Effector CD4-positive, alpha-beta T cell (primary cell): ENCODE results near the gene EMP3.
A peak's percentile ranks its signal among the peaks of the same experiment; 100 is the strongest.
"Not testable (repeated sequence)": the region's sequence is repeated elsewhere in the genome, so short reads cannot be mapped to it uniquely, and the experiment has no call there.

Source experiments
- DNase-seq: peaks from one replicate; pipeline ENCODE4 v3.0.0-alpha.2; 2020
- total RNA-seq: gene quantifications from one replicate; lab custom pipeline; 2026; lab: John Stamatoyannopoulos, UW

EMP3 gene, protein sequence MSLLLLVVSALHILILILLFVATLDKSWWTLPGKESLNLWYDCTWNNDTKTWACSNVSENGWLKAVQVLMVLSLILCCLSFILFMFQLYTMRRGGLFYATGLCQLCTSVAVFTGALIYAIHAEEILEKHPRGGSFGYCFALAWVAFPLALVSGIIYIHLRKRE
- 92.1 reads per million, percentile 81 among the genes with 10 or more reads in this experiment for total RNA-seq

DNA sequence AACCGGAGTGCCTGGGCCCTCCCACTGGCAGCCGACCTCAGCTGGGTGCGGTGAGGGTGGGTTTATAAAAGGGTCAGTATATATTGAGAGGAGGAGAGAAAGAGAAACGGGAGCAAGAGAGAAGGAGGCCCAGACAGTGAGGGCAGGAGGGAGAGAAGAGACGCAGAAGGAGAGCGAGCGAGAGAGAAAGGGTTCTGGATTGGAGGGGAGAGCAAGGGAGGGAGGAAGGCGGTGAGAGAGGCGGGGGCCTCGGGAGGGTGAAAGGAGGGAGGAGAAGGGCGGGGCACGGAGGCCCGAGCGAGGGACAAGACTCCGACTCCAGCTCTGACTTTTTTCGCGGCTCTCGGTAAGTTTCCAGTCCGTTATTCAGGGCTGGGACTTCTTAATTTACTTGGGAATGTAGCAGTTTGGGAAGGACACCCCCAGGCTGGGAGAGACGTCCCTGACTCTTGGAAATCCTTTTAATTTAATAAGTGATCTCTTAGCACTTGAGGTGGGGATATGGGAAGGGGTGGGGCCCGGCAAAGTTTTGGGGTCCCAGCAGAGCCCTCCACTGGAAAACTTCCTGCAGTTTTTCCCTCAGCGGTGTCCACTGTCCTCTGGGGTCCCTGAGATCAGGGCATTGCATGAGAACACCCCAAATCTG, at the start of gene EMP3:
Gene EMP3 (plus strand): TSS at position 288 of the 646 bp plus-strand sequence. CDS start 1,293 bp downstream, outside the sequence.
- DNase-seq, result peak; percentile 76

DNA sequence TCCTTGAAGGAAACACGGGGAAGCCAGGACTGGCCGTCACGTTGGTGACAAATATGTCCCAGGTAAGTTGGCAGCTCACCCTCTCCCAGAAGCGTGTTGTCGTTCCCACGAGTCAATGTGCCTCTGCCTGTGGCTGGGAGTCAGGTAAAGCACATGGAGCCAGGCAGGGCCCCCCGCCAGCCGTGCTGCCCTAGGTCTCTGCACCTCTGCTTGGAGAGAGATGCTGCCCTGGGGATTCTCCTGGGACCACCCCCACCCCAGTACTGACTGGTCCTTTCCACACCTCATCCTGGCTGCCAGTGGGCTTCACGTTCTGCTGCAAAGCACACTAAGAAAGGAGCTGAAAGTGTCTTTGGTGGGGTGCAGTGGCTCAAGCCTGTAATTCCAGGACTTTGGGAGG, 45.6 kb upstream of the EMP3 start:
- DNase-seq, result no peak

DNA sequence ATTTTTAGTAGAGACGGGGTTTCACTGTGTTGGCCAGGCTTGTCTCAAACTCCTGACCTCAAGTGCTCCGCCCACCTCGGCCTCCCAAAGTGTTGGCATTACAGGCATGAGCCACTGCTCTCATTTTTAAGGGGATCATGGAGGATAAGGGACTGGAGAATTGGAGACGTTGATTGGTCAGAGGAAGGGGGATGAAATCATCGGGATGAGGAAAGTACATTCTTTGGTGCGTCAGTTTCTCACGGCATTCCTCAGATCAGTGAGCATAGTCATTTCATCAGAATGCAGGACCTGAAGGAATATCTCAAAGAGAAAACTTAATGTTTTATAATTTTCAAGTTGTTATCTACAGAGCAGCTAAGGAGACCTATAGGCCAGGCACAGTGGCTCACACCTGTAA, 41.4 kb upstream of the EMP3 start:
- DNase-seq, result no peak

DNA sequence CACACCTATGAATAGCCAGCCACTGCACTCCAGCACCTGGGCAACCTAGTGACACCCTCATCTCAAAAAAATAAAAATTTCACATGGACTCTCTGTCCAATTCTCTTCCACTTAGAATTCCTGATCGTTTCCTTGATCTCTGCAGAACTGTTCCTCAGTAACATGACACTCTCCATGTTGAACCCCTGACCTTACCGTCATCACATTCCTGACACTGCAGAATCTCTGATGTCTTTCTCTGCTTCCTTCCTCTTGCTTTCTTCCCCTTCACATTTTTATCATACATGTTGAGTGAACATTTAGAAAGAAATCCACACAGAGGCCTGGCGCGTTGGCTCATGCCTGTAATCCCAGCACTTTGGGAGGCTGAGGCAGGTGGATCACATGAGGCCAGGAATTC, 40.5 kb upstream of the EMP3 start:
- DNase-seq, result no peak

DNA sequence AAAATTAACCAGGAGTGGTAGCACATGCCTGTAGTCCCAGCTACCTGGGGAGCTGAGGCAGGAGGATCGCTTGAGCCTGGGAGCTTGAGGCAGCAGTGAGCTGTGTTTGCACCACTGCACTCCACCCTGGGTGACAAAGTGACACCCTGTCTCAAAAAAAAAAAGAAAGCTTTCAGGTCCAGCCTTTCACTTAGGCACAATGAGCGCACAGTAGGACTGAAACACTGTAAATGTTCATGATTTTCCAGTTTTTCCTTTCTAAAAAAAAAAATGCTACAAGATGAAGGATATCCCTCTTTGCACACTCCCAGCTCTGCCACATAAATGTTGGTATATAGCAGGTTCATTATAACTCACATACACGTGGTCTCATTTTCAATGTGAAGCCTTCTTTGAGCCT, 37.6 kb upstream of the EMP3 start:
- DNase-seq, result no peak

DNA sequence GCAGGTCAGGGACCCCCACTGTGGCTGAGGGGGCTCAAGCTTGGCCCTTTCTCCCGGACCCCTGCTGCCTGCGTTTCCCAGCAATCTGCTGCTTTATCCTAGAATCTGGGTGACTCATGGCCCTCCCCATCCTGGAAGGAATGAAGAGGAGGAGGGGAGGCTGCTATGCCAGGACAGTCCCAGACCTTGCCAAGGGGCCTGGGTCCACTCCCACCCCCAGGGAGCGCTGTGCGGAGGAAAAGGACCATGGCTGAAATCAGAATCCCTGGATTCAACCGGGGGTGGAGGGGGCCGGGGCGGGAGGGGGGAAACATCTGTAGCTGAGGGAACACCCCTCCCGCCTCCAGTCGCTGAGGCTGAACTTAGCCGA, 35.0 kb upstream of the EMP3 start:
- no peak for DNase-seq

DNA sequence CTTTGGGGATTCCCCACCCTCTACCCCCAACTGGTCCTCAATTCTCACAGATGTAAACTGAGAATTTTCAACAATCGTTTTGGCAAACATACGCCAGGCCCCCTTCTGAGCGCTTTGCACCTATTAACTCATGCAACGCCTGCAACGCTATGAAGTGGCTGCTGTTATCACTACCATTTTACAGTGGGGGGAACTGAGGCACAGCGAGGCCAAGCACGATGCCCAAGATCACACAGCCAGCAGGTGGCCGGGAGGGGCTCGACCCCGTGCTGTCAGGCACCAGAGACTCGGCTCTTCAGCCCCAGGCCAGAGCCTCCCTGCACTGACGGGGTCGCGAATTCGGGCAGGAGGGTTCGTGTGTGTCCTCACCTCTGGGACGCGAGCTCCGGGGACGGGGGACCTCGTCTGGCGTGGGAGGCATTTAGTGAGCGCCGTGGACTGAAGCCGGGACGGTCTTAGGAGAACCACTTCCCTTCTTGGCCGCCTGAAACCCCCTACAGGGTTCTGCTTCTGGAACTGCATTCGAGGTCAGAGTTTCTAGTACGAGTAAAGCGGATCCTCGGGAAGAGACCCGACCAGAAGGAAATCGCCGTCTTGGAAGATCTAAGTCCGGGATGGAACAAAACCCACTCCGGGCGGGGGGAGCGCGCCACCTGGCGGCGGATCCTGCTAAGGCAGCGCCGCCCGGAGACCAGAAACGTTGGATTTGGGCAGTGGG, 34.4 kb upstream of the EMP3 start:
- peak; percentile 62 for DNase-seq

DNA sequence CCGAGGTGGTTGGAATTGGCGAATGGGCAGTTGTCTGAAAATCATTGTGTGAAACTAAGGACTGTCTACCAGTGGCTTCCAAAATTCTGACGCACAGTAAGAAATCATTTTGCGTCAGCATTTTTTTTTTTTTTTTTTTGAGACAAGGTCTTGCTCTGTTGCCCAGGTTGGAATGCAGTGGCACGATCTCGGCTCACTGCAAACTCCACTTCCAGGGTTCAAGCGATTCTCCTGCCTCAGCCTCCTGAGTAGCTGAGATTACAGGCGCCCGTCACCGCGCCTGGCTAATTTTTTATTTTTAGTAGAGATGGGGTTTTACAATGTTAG, 33.9 kb upstream of the EMP3 start:
- not testable (repeated sequence) for DNase-seq

DNA sequence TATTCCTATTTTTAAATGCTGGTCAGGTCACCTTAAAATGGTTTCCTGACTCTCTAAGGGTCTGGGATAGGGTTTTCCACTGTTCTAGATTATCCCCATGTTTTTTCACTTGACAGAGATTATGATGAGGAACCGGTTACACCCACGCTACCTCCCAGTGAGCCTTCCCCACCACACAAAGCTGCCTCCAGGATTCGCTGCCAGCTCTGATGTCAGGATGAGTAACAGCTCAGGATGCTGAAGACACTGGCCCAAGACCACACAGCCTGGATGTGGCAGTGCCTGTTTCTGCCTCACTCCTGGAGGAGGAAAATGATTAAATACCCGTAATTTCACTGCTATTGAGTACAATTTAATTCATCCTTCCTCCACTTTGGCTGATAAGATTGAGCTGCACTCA, 32.6 kb upstream of the EMP3 start:
- DNase-seq, result no peak

DNA sequence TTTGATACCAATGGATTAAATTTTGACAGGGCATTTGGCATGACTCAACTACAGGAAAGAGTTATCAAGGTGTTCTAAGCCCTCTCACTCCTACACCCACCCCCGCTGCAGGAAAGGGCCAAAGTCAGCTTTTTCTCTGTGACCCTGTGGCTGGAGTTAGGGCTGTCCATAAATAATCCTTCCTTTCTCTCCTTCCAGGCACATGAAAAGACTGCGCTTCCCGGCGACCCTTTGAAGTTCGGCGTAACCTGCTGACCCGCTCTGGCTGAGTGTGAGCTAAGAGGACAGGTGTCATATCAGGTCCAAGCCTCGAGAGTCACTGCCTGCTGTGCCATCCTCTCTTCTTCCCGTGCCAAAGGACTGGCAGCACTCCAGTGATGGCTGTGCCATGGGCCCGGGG, 29.9 kb upstream of the EMP3 start:
- DNase-seq, result no peak

DNA sequence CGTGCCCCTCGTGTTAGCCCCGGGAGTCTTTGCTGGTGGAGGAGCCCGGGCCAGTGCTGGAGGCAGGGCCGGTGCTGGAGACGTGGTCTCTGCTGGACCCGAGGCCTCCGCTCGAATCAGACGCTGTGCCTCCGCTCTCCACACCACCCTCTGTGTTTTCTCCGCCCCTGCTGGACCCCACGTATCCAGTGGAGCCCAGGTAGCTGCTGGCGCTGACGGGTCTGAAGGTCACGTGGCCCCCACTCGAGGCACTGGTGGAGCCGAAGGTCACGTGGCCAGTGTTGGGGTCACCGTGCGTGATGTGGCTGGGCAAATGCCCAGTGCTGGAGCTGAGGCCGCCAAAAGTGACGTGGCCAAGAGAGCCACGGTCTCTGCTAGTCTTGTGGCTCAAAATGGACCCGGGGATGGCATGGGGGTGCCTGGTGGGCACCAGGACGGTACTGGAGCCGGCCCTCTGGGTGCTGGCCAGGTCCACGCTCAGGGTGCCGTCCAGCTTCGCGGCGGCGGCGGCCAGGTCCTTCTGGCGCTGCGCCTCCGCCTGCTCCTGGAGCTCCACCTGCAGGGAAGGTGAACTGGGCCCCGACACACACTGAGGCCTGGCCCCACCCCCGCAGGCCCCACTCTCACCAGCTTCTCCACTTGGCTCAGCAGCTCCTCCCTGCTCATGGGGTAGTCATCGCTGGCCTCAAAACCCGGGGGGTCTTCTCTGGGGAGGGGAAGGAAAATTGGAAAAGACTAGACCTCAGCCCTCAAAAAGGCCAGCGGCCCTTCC, 28.2 kb upstream of the EMP3 start:
- no peak for DNase-seq

DNA sequence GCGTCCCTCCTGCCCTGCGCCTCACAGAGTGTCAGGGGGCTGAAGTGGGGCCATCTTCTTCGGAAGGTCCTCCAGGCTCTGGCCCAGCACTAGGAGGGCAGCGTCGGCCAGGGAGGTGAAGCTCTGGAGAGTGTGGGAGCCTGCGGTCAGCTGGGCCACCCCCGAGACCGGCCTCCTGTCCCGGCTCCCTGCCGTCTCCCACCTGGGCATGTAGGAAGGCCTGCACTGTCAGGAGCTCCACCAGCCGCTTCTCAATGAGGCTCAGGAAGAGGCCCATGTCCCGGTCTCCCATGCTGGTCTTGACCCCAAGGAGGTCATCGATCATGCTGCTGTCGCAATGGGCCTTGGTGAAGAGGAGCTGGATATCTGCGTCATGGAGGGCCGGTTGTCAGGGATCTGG, 27.4 kb upstream of the EMP3 start:
- no peak for DNase-seq

DNA sequence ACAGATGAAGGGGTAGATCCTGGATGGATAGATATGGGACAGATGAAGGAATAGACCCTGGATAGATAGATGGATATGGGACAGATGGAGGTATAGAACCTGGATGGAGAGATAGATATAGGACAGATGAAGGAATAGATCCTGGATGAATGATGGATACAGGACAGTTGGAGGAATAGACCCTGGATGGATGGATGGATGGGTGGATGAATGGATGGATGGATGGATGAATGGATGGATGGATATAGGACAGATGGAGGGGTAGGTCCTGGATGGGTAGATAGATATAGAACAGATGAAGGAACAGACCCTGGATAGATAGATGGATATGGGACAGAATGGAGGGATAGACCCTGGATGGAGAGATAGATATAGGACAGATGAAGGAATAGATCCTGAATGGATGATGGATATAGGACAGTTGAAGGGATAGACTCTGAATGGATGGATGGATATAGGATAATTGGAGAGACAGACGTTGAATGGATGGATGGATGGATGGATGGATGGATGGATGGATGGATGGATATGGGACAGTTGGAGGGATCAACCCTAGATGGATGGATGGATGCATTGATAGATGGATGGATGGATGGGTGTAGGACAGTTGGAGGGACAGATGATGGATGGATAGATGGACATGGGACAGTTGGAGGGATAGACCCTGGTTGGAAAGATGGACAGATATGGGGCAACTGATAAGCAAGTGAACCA, 23.3 kb upstream of the EMP3 start:
- no peak for DNase-seq

DNA sequence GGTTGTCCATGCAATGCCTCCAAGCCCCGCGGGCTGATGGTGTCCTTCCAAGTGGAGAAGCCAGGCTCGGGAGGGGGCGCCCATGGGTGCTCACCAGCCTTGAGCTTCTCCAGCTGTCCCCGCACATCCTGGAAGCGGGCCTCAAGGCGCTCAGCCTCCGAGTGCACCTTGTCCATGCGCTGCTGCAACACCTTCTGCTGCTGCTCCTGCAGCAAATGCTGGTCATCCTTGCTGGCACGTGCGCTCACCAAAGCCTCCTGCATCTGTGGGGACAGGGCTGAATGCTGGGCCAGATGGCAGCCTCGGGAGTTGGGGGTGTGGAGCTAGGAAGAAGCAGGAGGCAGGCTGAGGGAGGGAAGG, 22.8 kb upstream of the EMP3 start:
- DNase-seq, result no peak

DNA sequence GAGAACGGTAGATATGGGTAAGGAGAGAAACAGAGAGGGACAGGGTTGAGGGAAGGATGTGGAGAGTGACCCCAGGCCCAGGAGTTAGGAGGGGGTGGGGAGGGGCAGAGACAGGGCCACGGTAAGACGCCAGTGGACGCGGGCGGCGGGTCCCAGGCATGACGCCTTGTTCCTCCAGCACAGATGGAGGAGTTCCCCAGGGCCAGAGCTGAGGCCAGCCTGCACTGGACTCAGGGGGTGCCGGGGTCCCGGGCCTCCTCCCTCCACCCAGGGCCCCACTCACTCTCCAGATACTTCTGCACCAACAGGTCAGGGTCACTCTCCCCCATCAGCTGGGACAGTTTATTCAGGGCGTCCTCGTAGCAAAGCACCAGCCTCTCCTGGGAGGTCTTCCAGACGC, 22.0 kb upstream of the EMP3 start:
- DNase-seq, result no peak

DNA sequence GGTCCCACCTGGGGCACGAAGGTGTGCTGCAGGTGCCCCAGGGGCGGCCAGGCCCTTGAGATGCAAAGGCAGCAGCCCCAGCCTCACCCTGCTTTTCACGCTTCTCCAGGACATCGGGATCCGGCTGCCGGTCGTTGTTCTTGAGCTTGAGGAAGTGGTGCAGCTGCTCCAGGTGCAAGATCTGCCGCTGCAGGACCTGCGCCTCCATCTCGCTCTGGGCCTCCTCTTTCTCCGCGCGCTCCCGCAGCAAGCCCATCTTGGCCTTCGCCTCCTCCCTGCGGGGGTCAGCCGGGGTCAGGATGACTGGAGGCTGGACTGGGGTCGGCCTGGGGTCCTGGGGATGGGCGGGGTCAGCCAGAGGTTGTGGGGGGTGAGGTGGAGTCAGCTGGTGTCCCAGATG, 21.5 kb upstream of the EMP3 start:
- no peak for DNase-seq

DNA sequence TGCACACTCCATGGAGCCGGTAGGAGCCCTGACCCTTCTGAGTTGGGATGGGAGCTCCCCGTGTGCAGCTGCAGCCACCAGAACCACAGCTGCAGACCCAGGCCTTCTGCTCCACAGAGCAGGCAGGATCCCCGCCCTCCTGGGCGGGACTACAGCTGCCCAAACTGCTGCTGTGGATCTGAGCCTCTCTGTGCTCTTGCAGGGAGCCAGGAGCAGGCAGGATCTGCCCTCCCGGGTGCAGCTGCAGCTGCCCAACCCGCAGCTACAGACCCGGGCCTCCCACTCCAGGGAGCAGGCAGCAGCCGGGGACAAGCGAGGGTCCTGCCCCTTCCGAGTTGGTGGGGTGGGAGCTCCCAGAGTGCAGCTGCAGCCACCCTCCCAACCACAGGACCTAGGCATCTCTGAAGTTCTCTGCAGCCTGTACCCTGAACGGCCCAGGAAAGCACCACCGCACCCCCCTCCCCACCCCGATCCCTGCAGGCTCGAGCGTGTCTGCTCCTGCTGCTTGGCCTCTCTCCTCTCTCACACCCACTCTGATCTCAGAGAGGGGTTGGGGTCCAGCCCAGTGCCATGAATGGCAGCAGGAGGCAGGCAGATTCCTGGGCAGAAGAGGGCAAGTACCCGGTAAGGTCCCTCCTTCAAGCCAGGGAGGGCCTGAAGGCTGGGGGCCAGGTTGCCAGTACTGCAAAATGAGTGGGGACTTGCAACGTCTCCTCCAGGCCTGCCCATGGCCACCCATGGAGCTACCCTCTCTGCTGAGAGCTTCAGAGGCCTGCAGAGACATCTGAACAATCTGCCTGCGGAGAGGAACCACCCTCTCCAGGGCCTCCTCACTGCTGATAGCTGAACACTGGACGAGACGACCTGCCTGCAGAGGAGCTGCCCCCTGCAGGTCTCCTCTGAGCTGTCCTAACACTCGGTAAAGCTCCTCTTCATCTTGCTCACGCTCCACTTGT, 16.4 kb upstream of the EMP3 start:
- DNase-seq, result no peak

DNA sequence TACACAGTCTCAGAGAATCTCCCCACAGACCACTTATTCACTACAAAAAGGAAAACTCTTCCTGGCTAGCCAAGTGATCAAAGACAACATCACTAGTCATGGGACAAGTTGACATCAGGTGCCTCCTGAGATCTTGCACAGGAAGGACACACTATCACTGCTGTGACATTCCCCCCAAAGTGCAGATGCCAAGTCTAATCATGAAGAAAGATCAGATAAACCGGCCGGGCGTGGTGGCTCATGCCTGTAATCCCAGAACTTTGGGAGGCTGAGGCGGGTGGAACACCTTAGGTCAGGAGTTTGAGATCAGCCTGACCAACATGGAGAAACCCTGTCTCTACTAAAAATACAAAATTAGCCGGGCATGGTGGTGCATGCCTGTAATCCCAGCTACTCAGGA, 15.6 kb upstream of the EMP3 start:
- DNase-seq, result not testable (repeated sequence)

DNA sequence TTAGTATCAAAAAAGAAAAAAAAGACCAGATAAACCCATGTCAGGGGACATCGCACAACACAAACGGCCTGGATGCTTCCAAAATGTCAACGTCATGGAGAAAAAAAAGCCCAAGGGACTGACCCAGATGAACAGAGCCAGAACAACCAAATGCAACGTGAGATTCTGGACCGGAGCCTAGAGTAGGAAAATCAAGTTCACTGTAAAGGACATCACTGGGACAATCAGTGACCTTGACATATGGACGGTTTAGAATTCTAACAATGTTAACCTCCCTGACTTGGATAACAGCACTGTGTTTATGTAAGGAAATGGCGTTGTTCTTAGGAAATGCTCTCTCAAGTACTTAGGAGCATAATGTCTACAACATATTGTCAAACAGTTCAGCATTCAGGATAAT, 15.1 kb upstream of the EMP3 start:
- DNase-seq, result no peak

DNA sequence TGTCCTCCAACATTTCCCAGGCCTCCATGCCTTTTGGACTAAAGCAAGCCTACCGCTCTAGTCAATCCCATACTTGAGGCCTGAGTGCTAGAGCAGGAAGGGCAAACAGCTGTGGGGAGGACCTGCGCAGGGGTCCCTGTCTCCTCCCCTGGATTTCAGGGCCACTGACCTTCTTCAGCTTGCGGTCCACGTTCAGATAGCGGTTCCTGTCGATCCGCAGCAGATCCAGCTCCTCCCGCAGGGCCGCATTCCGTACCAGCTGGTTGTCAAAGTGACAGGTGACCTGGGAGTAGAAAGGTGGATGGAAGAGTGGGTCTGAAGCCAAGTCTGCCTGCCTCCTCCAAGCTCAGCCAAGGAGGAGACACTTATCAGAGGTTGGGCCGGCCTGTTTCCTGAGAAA, 14.0 kb upstream of the EMP3 start:
- DNase-seq, result no peak

DNA sequence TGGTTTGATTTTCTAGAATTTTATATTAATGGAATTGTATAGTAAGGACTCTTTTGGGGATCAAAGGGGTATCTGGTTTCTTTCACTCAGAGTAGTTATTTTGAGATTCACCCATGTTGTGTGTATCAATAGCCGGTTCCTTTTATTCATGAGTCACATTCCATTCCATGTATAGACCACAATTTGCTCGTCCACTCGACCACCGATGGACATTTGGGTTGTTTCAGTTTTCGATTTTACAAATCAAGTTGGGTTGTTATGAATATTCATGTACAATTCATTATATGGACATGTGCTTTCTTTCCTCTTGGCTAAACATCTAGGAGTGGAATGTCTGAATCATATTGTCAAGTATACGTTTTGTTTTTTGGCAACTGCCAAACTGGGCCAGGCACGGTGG, 9.6 kb upstream of the EMP3 start:
- no peak for DNase-seq

DNA sequence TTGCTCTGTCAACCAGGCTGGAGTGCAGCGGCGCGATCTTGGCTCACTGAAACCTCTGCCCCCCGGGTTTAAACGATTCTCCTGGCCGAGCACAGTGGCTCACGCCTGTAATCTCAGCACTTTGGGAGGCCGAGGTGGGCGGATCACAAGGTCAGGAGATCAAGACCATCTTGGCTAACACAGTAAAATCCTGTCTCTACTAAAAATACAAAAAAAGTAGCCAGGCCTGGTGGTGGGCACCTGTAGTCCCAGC, 7.7 kb upstream of the EMP3 start:
- not testable (repeated sequence) for DNase-seq
